ENCODE results near the gene RTEL1. TPM values are rescaled to one million over a fixed set of nuclear protein-coding genes. Genes with fewer than 3 reads are reported as not detected.

The RTEL1 gene
- total RNA-seq, 2 donors from 2014 or later, result 26.8 to 34.6 TPM

- H3K9me3 Mint-ChIP-seq, result no peaks in the 10 kb centered on the region
- no peak overlapping the region for H3K4me3 Mint-ChIP-seq
- peaks cover 1 to 4% of the 10 kb centered on the region in 2 donors for H3K36me3 Mint-ChIP-seq (ENCODE audit: insufficient read depth in 2 of 2)
- peaks cover 12% of the 10 kb centered on the region for H3K4me1 Mint-ChIP-seq (ENCODE audit: low read depth)
- no peaks in the 10 kb centered on the region for H3K27me3 Mint-ChIP-seq (ENCODE audit: low read depth)
- peak overlapping the region; percentile 57 for H3K27ac Mint-ChIP-seq
- no peak for ATAC-seq (replicated peaks in 1 of 2)
- DNase-seq, result no peak
Measured at GRCh38 chr20:63701051-63701328, 42.9 kb downstream of the RTEL1 start.

- Mint-ChIP-seq H3K9me3 (no peaks in the 10 kb centered on the region), H3K27ac (peak overlapping the region; percentile 57), H3K27me3 (ENCODE audit: low read depth) (no peaks in the 10 kb centered on the region), H3K4me3 (no peak overlapping the region), H3K4me1 (ENCODE audit: low read depth) (peaks cover 12% of the 10 kb centered on the region), H3K36me3 (ENCODE audit: insufficient read depth in 2 of 2) (peaks cover 1 to 7% of the 10 kb centered on the region in 2 donors)
- no peak for ATAC-seq (replicated peaks in 1 of 2)
- DNase-seq, result no peak
Measured at GRCh38 chr20:63701329-63702035, 43.4 kb downstream of the RTEL1 start.

- ATAC-seq (replicated peaks in 1 of 2) (no peak), DNase-seq (no peak)
- H3K27me3 Mint-ChIP-seq (ENCODE audit: low read depth), result no peaks in the 10 kb centered on the region
- H3K9me3 Mint-ChIP-seq, result no peaks in the 10 kb centered on the region
- H3K27ac Mint-ChIP-seq, result peak overlapping the region; percentile 60
- H3K4me3 Mint-ChIP-seq, result no peak overlapping the region
- H3K36me3 Mint-ChIP-seq (ENCODE audit: insufficient read depth in 2 of 2), result peaks cover 1 to 8% of the 10 kb centered on the region in 2 donors
- H3K4me1 Mint-ChIP-seq (ENCODE audit: low read depth), result peaks cover 15% of the 10 kb centered on the region
Measured at GRCh38 chr20:63702036-63702665, 44.0 kb downstream of the RTEL1 start.

- Mint-ChIP-seq H3K36me3 (ENCODE audit: insufficient read depth in 2 of 2) (peaks cover 1 to 8% of the 10 kb centered on the region in 2 donors), H3K4me3 (no peak overlapping the region), H3K9me3 (no peaks in the 10 kb centered on the region), H3K27ac (no peak overlapping the region), H3K27me3 (ENCODE audit: low read depth) (no peaks in the 10 kb centered on the region), H3K4me1 (ENCODE audit: low read depth) (peaks cover 15% of the 10 kb centered on the region)
- DNase-seq (no peak), ATAC-seq (replicated peaks in 1 of 2) (no peak)
Measured at GRCh38 chr20:63702751-63703470, 44.8 kb downstream of the RTEL1 start.

- H3K4me1 Mint-ChIP-seq (ENCODE audit: low read depth), result peaks cover 17% of the 10 kb centered on the region
- H3K36me3 Mint-ChIP-seq (ENCODE audit: insufficient read depth in 2 of 2), result peaks cover 1 to 8% of the 10 kb centered on the region in 2 donors
- DNase-seq (no peak), ATAC-seq (replicated peaks in 1 of 2) (no peak)
- no peaks in the 10 kb centered on the region for H3K27me3 Mint-ChIP-seq (ENCODE audit: low read depth)
- H3K4me3 Mint-ChIP-seq, result no peak overlapping the region
- no peaks in the 10 kb centered on the region for H3K9me3 Mint-ChIP-seq
- H3K27ac Mint-ChIP-seq, result no peak overlapping the region
Measured at GRCh38 chr20:63703471-63703975, 45.4 kb downstream of the RTEL1 start.

- Mint-ChIP-seq H3K27me3 (ENCODE audit: low read depth) (no peaks in the 10 kb centered on the region), H3K4me1 (ENCODE audit: low read depth) (peaks cover 22% of the 10 kb centered on the region), H3K4me3 (no peak overlapping the region), H3K27ac (peak overlapping the region; percentile 70), H3K9me3 (no peaks in the 10 kb centered on the region), H3K36me3 (ENCODE audit: insufficient read depth in 2 of 2) (peaks cover 1 to 8% of the 10 kb centered on the region in 2 donors)
- ATAC-seq (replicated peaks in 1 of 2) (no peak), DNase-seq (no peak)
Measured at GRCh38 chr20:63703976-63704748, 46.0 kb downstream of the RTEL1 start.

- peaks cover 1 to 8% of the 10 kb centered on the region in 2 donors for H3K36me3 Mint-ChIP-seq (ENCODE audit: insufficient read depth in 2 of 2)
- no peak overlapping the region for H3K4me3 Mint-ChIP-seq
- H3K4me1 Mint-ChIP-seq (ENCODE audit: low read depth), result peaks cover 22% of the 10 kb centered on the region
- no peak for DNase-seq
- H3K9me3 Mint-ChIP-seq, result no peaks in the 10 kb centered on the region
- H3K27ac Mint-ChIP-seq, result no peak overlapping the region
- H3K27me3 Mint-ChIP-seq (ENCODE audit: low read depth), result no peaks in the 10 kb centered on the region
- ATAC-seq (replicated peaks in 1 of 2), result no peak
Measured at GRCh38 chr20:63704749-63705117, 46.6 kb downstream of the RTEL1 start.

- no peaks in the 10 kb centered on the region for H3K27me3 Mint-ChIP-seq (ENCODE audit: low read depth)
- H3K27ac Mint-ChIP-seq, result no peak overlapping the region
- DNase-seq (no peak), ATAC-seq (replicated peaks in 1 of 2) (no peak)
- peak overlapping the region in 1 of 2 donors; percentile 84 for H3K4me3 Mint-ChIP-seq
- H3K4me1 Mint-ChIP-seq (ENCODE audit: low read depth), result peaks cover 28% of the 10 kb centered on the region
- H3K36me3 Mint-ChIP-seq (ENCODE audit: insufficient read depth in 2 of 2), result peaks cover 1 to 10% of the 10 kb centered on the region in 2 donors
- no peaks in the 10 kb centered on the region for H3K9me3 Mint-ChIP-seq
Measured at GRCh38 chr20:63705232-63706026, 47.3 kb downstream of the RTEL1 start.

GRCh38 chr20:63706027-63706695 lies 48.0 kb downstream of the RTEL1 start:
- Mint-ChIP-seq H3K27me3 (ENCODE audit: low read depth) (no peaks in the 10 kb centered on the region), H3K4me1 (ENCODE audit: low read depth) (peaks cover 35% of the 10 kb centered on the region), H3K4me3 (peak overlapping the region; percentile 84 to 90), H3K36me3 (ENCODE audit: insufficient read depth in 2 of 2) (peaks cover 1 to 17% of the 10 kb centered on the region in 2 donors), H3K27ac (peak overlapping the region; percentile 19), H3K9me3 (no peaks in the 10 kb centered on the region)
- ATAC-seq (replicated peaks in 1 of 2), result no peak
- DNase-seq, result no peak

GRCh38 chr20:63706852-63707557 lies 48.9 kb downstream of the RTEL1 start:
- Mint-ChIP-seq H3K9me3 (peaks cover 0 to under 1% of the 10 kb centered on the region in 2 donors), H3K4me3 (peak overlapping the region; percentile 84 to 90), H3K4me1 (ENCODE audit: low read depth) (peaks cover 44% of the 10 kb centered on the region), H3K27ac (peak overlapping the region; percentile 3), H3K36me3 (ENCODE audit: insufficient read depth in 2 of 2) (peaks cover 1 to 24% of the 10 kb centered on the region in 2 donors), H3K27me3 (ENCODE audit: low read depth) (no peaks in the 10 kb centered on the region)
- DNase-seq, result peak; percentile 73 to 75
- ATAC-seq (replicated peaks in 1 of 2), result peak; percentile 66

- DNase-seq (peak; percentile 87 to 94), ATAC-seq (replicated peaks in 1 of 2) (peak; percentile 89 to 90)
- Mint-ChIP-seq H3K4me1 (ENCODE audit: low read depth) (peaks cover 51% of the 10 kb centered on the region), H3K27me3 (ENCODE audit: low read depth) (no peaks in the 10 kb centered on the region), H3K9me3 (peaks cover 2 to 5% of the 10 kb centered on the region in 2 donors), H3K36me3 (ENCODE audit: insufficient read depth in 2 of 2) (peaks cover 6 to 31% of the 10 kb centered on the region in 2 donors), H3K27ac (peak within 1 kb of the TSS; percentile 77), H3K4me3 (peak within 1 kb of the TSS; percentile 94 to 96)
Measured at GRCh38 chr20:63707558-63708300, 49.6 kb downstream of the RTEL1 start, which contains the start of the genes ARFRP1 and ZGPAT. ARFRP1 (minus strand) TSS chr20:63707976; CDS start chr20:63707091, 885 bp downstream. ZGPAT (plus strand) TSS chr20:63708039; CDS start chr20:63708581, 542 bp downstream.
